HG03354 (cell line): Measurements from ENCODE around the gene VWF.
"Not testable (repeated sequence)": the region's sequence is repeated elsewhere in the genome, so short reads cannot be mapped to it uniquely, and the experiment has no call there.

Experiments used
- ATAC-seq: cut with Tn5 transposase; IDR thresholded peaks from one replicate; pipeline ENCODE4 v1.9.1; 2021; ENCODE audit warnings: mild to moderate bottlenecking; ENCODE audit not compliant: unreplicated experiment, poor library complexity, severe bottlenecking

VWF gene

DNA sequence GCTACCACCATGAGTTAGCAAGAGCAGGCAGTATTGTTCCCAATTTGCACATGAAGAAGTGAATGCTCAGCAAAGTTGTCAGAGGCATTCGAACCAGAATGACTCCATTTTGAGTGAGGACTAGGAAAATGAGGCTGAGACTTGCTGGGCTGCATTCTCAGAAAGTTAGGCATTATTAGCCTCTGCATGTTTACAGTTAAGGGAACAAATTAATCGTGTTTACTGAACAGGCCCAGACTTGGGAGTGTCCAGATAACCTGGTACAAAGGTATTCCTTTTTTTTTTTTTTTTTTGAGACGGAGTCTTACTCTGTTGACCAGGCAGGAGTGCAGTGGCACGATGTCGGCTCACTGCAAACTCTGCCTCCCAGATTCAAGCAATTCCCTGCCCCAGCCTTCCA lies 22.5 kb upstream of the VWF start:
- no peak for ATAC-seq

DNA sequence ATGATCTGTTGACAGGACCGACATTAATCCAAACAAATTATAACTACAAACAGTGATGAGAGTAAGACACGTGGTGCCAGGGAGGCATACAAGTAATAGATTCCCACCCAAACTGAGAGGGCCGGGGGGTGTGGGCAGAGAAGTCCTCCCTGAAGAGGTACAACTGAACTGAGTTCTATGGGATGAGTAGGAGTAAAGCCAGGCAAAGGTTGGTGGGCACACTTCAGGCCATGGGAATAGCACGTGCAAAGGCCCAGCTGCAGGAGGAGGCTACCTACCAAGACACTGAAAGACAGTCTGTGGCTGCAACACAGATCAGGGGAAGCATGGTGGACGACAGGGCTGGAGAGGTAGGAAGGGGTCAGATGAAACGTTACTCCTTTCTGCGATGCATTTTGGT lies 22.0 kb upstream of the VWF start:
- ATAC-seq, result no peak

DNA sequence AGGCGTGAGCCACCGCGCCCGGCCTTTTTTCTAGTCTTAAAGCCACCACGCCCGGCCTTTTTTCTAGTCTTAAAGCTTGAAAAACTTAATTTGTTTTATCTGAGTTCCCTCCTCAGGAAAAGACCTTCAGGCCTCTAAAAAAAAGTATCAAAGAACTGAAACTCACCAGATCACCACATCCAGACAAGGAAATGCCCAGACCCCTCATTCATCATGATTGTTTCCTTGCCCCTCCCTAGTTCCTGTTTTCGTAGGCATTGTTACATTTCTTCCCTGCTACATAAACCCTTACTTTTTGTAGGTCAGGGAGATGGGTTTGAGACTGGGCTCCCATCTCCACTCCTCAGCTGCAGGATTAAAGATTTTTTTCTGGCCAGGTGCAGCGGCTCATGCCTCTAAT lies 21.1 kb upstream of the VWF start:
- ATAC-seq, result no peak

DNA sequence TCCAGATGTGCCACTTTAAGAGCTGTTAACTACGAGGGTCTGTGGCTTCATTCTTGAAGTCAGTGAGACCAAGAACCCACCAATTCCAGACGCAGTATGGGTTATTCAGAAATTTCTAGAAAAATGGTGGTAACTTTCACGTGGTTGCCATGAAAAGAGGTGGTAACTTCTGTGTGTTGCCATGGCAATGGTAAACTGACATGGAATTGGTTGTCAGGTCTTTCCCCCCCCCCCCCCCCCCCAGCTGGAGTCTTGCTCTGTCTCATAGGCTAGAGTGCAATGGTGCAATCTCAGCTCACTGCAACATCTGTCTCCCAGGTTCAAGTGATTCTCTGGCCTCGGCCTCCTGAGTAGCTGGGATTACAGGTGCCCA lies 18.8 kb upstream of the VWF start:
- ATAC-seq, result no peak

DNA sequence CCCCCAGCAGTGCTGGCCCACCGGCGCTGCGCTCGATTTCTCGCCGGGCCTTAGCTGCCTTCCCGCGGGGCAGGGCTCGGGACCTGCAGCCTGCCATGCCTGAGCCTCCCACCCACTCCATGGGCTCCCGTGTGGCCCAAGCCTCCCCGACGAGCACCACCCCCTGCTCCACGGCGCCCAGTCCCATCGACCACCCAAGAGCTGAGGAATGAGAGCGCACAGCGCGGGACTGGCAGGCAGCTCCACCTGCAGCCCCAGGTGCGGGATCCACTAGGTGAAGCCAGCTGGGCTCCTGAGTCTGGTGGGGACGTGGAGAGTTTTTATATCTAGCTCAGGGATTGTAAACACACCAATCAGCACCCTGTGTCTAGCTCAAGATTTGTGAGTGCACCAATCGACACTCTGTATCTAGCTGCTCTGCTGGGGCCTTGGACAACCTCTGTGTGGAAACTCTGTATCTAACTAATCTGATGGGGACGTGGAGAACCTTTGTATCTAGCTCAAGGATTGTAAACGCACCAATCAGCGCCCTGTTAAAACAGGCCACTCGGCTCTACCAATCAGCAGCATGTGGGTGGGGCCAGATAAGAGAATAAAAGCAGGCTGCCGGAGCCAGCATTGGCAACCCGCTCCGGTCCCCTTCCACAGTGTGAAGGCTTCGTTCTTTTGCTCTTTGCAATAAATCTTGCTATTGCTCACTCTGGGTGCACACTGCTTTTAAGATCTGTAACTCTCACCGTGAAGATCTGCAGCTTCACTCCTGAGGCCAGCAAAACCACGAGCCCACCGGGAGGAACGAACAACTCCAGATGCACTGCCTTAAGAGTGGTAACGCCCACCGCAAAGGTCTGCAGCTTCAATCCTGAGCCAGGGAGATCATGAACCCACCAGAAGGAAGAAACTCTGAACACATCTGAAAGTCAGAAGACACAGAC lies 18.2 kb upstream of the VWF start:
- not testable (repeated sequence) for ATAC-seq

DNA sequence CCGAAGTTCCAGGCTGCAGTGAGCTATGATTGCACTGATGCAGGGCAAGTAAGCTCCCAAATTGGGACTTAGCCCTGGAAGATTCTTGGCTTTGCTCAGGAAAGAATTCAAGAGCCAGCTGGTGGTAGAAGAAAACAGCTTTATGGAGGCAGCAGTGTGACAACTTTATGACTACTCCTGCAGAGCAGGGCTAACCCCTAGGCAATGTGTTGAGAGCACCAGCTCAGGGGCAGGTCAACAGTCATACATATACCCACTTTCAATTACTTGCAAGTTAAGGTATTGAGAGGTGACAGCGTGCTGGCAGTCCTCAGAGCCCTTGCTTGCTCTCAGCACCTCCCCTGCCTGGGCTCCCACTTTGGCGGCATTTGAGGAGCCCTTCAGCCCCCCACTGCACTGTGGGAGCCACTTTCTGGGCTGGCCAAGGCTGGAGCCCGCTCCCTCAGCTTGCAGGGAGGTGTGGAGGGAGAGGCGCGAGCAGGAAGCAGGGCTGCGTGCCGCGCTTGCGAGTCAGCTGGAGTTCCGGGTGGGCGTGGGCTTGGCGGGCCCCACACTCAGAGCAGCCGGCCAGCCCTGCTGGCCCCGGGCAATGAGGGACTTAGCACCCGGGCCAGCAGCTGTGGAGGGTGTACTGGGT lies 17.4 kb upstream of the VWF start:
- ATAC-seq, result not testable (repeated sequence)

DNA sequence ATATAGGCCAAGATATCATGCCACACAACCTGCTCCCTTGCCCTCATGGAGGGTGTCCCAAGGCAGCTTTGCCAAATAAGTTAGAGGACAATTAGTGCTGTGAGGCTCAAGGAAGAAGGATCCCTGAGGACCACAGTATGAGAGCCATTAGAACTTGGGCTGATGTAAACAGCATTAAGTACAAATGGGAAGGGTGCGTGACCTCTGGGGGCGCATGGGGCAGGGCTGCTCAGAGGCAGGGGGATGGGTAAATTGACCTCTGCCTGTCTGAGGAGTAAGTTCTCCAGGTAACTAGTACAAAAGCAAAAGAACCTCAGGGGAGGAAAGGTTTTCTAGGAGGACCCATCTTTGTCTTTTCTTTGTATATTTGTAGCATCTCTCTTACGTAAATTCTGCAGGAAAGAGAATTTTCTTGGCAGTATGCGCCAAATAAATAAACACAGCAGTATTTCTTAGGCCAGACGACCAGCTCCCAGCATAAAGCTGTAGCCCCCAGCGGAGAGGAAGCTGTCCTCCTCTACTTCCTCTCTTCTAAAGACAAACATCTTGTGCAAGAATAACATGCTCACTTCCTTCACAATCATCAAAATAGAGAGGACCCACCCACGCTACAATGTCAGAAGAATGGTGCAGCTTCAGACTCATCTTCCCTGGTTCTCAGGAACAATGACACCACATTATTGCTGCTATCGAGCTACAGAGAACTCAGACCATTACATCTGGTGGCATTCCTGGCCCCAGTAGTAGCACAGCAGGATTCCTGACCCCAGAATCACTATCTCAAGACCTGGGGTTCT lies 16.4 kb upstream of the VWF start:
- no peak for ATAC-seq

DNA sequence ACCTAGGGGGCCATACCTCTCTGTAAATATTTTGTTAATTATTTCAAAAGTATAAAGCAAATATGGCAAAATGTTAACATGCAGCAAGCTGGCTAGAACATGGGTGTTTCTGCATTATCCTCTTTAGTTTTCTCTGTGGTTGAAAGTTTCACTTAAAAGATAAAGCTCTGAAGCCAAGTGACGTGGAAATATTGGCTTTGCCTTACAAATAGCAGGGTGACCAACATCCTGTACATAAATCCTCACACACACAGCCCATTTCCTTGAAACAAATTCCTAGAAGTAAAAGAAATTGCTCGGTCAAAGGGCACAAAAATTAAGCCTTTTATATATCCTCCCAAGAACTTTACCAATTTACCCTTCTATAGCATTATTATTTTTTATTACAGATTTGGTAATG lies 10.6 kb upstream of the VWF start:
- ATAC-seq, result no peak

DNA sequence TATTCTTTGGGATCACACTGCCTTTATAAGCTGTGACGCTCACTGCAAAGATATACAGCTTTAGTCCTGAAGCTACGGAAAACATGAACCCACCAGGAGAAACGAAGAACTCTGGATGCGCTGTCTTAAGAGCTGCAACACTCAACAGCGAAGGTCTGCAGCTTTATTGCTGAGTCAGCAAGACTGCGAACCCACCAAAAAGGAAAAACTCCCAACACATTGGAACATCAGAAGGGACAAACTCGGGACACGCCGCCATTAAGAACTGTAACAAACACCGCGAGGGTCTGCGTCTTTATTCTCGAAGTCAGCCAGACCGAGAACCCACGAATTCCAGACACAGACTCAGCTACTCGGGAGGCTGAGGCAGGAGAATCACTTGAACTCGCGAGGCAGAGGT lies 9.2 kb upstream of the VWF start:
- no peak for ATAC-seq

DNA sequence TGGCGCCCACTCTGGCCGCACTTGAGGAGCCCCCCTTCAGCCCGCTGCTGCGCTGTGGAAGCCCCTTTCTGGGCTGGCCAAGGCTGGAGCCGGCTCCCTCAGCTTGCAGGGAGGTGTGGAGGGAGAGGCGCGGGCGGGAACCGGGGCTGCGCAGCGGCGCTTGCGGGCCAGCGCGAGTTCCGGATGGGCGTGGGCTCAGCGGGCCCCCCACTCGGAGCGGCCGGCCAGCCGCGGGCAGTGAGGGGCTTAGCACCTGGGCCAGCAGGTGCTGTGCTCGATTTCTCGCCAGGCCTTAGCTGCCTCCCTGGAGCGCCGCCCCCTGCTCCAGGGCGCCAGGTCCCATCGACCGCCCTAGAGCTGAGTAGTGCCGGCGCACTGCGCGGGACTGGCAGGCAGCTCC lies 8.0 kb upstream of the VWF start:
- ATAC-seq, result no peak

DNA sequence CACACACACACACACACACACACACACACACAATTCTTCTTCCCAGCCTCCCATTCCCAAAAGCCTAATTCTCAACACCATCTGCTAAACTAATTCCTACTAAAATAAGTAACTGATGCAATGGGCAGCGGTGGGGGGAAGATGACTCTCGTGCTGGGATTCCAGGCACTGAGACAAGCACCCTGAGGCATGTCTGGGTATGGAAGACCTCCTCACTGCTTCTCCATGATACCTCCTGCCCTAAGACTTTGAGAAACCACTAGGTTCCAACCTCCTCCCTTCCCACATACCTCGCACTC lies 789 bp upstream of the VWF start:
- no peak for ATAC-seq

DNA sequence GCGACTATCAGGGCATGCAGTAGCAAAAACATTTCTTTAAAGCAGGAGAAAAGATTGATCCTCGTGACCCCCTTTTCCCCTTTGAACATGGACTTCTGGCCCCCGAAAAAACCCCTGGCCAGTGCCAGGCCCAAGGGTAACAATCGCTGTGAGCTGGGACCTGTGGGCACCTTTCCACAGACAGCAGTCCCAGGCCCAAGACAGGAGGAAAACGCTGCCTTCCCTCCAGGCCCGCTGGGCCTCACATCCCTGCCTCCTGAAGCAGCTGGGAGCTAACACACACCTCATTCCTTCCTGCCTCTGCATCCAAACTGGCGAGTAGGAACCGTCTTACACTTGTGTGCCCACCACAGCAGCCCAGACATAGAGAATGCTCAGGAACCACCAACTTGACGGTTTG lies 1.2 kb downstream of the VWF start:
- ATAC-seq, result no peak

DNA sequence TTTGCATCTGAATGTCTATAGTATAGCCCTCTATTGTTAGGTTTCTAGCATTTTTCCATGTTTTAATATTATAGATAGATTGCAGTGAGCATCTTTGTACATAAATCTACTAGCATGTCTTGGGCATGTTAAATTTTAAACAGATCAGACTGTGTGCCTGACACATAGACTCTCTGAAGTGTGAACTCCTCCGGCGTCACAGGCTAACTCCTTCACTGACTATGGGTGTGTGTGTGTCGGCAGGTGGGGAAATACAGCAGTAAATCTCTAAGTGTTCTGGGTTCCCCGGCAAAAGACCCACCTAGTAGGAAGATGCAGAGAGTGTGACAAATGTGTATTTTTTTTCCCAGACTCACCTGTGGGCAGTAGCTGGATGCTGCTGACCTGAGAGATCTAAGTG lies 2.3 kb downstream of the VWF start:
- no peak for ATAC-seq

DNA sequence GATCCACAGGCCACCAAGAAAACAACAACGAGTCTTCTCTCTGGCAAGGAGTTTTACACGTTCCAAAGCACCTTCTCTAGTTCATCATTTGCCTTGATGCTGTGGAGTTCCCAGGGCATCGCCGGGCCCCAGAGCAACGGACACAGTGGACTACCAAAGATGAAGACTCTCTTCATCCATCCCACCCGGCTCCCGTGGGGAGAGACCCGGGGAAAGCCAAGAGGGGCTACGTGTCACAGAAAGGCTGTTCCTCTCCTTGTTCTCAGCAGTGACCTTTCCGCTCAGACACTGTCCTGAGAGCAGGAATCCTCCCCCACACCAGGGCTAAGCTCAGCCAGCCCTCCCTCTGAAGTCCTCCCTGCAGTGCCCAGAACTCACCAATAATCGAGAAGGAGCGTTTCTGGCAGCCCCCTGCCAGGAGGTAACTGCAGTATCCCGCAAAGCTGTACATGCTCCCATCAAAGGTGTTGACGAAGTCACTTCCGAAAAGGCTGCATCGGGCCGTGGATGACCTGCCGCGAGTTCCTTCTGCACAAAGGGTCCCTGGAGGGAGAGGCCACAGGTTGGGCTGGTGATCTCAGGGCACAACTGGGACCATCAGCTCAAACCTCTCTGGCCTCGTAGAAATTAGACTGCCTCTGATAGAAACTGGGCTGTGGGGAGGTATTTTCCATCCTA lies 3.5 kb downstream of the VWF start:
- no peak for ATAC-seq

DNA sequence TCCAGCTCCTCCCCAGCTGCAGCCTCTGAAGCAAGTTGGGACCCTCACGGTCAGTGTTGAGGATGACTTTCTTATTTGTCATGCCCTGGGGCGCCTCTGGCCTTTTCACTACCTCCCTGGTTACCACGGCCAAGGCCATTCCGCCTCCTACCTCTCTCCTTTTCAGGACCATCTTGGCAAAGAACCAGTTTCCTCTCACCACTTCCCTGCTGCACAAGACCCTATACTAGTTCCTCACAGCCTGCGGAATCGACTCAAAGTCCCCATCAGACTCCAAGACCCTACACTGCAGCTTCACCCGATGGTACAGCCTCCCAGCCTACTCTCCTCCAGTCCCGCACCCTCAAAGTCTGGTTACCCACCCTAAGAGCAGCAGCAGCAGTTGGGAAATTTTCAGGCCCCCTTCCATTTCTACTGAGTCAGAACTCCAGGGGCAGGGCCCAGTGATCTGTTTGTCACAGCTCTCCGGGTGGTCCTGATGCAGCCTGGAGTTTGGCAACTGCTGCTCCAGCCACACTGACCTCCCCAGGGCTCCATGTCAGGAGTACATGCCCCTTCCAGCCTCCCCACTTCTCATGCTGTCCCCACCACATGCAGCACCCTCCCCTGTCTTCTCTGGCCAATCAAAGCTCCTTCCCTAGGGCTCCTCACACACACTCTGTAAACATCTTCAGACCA lies 5.4 kb downstream of the VWF start:
- ATAC-seq, result no peak

DNA sequence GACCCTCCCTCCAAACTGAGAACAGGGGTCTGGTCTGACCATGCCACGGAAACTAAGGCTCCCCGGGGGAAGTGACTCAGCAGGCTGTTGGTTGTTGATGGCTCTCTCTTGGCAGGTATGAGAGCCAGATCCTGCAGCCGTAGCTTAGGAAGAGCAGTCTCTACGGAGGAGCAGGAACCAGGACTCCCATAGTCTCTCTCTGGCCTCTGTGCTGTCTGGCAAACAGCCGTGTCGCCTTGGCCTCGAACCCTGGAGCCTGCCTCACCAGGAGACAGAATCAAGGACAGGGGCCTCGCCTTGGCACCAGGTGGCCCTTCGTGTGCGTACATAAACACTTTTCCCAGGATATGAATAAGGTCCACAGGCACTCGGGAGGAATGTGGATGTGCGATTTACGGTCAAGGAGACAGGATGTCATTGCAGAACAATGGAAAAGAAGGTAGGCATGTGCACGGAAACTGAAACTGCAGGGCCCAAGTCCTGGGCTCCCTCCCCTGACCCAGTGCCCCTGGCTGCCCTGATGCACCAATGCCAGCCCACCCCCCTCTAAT lies 7.9 kb downstream of the VWF start:
- no peak for ATAC-seq

DNA sequence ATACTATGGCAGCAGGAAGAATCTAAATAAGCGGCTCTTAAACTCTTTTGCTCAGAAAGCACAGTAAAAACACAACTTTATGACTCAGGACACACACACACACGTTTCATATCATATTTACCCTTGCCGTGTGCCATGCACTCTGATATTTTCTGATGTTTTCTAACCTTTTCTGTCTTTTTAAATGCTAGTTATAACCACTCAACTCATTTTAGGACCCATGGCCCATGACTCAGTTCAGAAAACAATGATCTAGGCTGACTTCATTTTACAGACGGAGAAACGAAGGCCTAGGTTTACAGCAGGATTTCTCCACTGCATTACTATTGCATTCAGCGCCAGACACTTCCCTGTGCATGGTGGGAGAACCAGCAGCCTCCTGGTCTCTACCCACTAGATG lies 9.1 kb downstream of the VWF start:
- ATAC-seq, result no peak

DNA sequence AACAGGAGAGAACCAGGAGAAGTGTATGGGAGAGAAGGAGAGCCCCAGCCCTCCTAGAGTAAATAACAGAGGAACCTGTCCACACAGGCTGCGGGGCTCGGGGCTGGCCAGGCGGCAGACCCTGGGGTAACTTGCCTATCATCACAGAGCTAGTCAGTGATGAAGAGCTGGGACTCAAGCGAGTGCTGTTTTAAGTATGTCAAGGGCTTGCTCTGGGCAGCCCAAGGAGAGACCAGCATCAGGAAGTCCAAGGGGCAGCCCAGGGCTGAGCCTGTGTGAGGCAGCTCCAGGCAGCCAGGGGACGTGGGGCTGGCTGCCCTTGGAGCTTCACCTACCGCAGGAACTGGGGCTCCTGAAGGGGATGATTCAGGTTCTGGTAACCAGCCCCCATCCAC lies 10.0 kb downstream of the VWF start:
- no peak for ATAC-seq

DNA sequence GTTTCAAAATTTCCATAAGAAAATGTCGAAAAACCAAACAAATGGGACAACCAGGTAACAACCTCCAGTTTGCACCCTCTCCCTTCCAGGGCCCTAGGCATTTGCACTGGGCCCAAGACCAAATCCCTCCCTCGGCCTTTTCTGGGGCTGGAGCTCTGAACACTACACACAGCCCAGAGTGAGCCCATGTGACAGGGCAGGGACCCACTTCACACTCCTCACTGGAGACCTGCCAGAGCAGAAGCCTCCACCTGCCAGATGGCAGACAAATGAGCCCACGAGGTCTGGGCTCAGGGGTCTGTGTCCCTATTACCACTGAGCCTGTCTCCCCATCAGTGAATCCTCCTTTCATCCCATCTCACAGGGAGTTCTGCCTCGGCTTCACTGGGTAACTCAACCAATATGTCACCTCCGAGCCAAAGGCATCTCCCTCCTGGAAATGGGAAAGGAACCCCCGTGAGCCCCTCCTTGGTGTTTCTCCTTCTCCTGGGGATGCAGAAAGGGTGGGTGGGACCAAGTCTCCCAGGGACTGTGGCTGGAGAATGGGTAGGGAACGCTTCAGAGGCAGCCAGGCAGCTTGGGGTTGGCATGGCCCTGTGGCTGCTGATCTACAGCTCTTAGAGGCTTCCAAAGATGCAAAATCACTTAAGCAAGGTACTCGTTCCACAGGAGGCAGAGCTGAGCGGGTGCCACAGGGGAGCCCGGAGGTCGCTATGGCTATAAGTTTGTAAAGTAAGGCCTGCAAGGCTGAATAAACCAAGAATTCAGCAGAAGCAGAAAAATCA lies 10.6 kb downstream of the VWF start:
- ATAC-seq, result no peak
